ENCODE data around the gene CCDC117. TPM values are rescaled to one million over a fixed set of nuclear protein-coding genes. Genes with fewer than 3 reads are reported as not detected.

Gene CCDC117
- total RNA-seq, 1 experiment from 2014 or later, result 40.0 TPM

DNA sequence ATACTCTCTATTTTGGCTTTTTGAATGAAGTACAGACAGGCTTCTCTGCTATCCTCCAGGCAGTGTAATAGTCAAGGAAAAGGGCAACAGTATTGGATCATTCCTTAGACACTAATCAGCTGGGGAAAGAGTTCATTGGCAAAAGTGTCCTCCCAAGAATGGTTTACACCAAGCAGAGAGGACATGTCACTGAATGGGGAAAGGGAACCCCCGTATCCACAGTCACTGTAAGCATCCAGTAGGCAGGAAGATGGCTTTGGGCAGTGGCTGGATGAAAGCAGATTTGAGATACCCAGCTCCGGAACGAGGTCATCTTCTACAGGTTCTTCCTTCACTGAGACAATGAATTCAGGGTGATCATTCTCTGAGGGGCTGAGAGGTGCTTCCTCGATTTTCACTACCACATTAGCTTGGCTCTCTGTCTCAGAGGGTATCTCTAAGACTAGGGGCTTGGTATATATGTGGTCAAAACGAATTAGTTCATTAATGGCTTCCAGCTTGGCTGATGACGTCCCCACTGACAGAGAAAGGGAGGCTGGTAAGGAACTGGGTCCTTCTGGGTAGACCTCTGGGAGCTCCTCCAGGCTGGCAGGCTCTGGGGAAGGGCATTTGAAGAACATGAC is 22.7 kb downstream of the CCDC117 start:
- no peak for DNase-seq
- no peaks in the 10 kb centered on the region for H3K79me1 ChIP-seq (ENCODE audit: insufficient read depth, low read depth, low read length, poor library complexity, severe bottlenecking)
- no peak overlapping the region for H4K91ac ChIP-seq (ENCODE audit: insufficient read length, low read depth, low read length)
- no peaks in the 10 kb centered on the region for H3K27me3 ChIP-seq (ENCODE audit: insufficient read depth, low read length)
- no peak overlapping the region for H3K27ac ChIP-seq (ENCODE audit: insufficient read length, low read depth, low read length)
- Mint-ChIP-seq H3K36me3 (ENCODE audit: insufficient read depth in 1 of 3, low read depth in 3 of 3) (peaks cover 45 to 57% (median 56%) of the 10 kb centered on the region in 3 experiments), H3K27ac (peak overlapping the region in 1 of 3 experiments; percentile 58; a peak in 2 of 7 replicates), H3K4me1 (peaks cover 8 to 10% of the 10 kb centered on the region in 2 experiments), H3K4me3 (no peak overlapping the region), H3K27me3 (ENCODE audit: low read depth) (no peaks in the 10 kb centered on the region), H3K9me3 (no peaks in the 10 kb centered on the region; a peak in 1 of 5 replicates)
- H4K8ac ChIP-seq (replicated peaks; ENCODE audit: insufficient read length, low read depth, low read length), result no peak overlapping the region
- H3K4me2 ChIP-seq (ENCODE audit: insufficient read depth, insufficient read length, low read length), result no peak overlapping the region
- H3K4ac ChIP-seq (ENCODE audit: low read depth, low read length), result no peak overlapping the region
- peaks cover 11% of the 10 kb centered on the region for H3K23me2 ChIP-seq (ENCODE audit: insufficient read length, low read depth, low read length, poor library complexity, severe bottlenecking)
- no peaks in the 10 kb centered on the region for H3K4me1 ChIP-seq (ENCODE audit: insufficient read depth, low read length)
- no peak overlapping the region for H2AK5ac ChIP-seq (ENCODE audit: insufficient read length, low read length)
- no peak overlapping the region for H3K14ac ChIP-seq (ENCODE audit: insufficient read depth, low read length)
- no peak overlapping the region for H2AFZ ChIP-seq (ENCODE audit: low read length)
- no peak overlapping the region for H3T11ph ChIP-seq (ENCODE audit: low read length)
- no CpG with 5 or more reads among the region's 6 CpGs for WGBS (ENCODE audit: extremely low coverage, insufficient read length, low lambda C conversion rate)
- H3K9ac ChIP-seq (ENCODE audit: extremely low read depth, insufficient read length, low read length), result no peak overlapping the region
- no peak overlapping the region for H3K18ac ChIP-seq (ENCODE audit: insufficient read length, low read depth, low read length)
- H3K79me2 ChIP-seq (ENCODE audit: insufficient read depth, low read length), result peaks cover 7% of the 10 kb centered on the region; the same call in 1 of the 2 replicates
- TF ChIP-seq, protein P1, sequence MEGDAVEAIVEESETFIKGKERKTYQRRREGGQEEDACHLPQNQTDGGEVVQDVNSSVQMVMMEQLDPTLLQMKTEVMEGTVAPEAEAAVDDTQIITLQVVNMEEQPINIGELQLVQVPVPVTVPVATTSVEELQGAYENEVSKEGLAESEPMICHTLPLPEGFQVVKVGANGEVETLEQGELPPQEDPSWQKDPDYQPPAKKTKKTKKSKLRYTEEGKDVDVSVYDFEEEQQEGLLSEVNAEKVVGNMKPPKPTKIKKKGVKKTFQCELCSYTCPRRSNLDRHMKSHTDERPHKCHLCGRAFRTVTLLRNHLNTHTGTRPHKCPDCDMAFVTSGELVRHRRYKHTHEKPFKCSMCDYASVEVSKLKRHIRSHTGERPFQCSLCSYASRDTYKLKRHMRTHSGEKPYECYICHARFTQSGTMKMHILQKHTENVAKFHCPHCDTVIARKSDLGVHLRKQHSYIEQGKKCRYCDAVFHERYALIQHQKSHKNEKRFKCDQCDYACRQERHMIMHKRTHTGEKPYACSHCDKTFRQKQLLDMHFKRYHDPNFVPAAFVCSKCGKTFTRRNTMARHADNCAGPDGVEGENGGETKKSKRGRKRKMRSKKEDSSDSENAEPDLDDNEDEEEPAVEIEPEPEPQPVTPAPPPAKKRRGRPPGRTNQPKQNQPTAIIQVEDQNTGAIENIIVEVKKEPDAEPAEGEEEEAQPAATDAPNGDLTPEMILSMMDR (conservative IDR thresholded peaks at IDR 0.05), result no peak
- H2BK12ac ChIP-seq (ENCODE audit: insufficient read length, low read depth, low read length), result no peak overlapping the region
- no peak overlapping the region for H2BK20ac ChIP-seq (ENCODE audit: low read depth, low read length, poor library complexity, severe bottlenecking)
- H2BK15ac ChIP-seq (ENCODE audit: low read depth, low read length), result no peak overlapping the region
- no peaks in the 10 kb centered on the region for H3K9me3 ChIP-seq (ENCODE audit: control insufficient read depth, low read depth, low read length)
- H3K23ac ChIP-seq (ENCODE audit: insufficient read length, low read depth, low read length), result no peak overlapping the region
- no peak overlapping the region for H2BK120ac ChIP-seq (ENCODE audit: low read depth, low read length, poor library complexity, severe bottlenecking)
- H3K56ac ChIP-seq (ENCODE audit: insufficient read length, low read depth, low read length), result no peak overlapping the region
- no peak overlapping the region for H4K5ac ChIP-seq (ENCODE audit: insufficient read length, low read depth, low read length)
- H2BK5ac ChIP-seq (ENCODE audit: insufficient read length, low read length), result no peak overlapping the region
- H4K20me1 ChIP-seq (ENCODE audit: control insufficient read depth, insufficient read depth, insufficient read length), result no peaks in the 10 kb centered on the region

All from H9 (cell line).